Measurements from ENCODE around the gene NHLRC2.
"Not testable (repeated sequence)": the region's sequence is repeated elsewhere in the genome, so short reads cannot be mapped to it uniquely, and the experiment has no call there.

Gene NHLRC2

DNA sequence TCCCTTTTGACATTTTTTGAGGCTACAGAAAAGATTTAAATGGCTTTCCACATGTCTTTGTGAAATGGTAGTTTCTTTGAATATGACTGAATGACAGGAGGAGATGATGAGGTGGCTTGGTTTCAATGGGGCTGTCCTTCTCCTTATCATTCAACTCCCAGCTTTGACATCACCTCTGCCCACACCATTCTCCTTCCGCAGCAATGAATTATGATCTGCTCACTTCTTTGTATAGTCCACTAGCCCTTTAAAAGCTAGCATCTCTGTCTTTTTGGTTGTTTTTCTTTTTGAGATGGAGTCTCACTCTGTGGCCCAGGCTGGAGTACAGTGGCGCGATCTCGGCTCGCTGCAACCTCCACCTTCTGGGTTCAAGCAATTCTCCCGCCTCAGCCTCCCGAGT is 32.3 kb upstream of the NHLRC2 start:
- TF ChIP-seq, protein P1, sequence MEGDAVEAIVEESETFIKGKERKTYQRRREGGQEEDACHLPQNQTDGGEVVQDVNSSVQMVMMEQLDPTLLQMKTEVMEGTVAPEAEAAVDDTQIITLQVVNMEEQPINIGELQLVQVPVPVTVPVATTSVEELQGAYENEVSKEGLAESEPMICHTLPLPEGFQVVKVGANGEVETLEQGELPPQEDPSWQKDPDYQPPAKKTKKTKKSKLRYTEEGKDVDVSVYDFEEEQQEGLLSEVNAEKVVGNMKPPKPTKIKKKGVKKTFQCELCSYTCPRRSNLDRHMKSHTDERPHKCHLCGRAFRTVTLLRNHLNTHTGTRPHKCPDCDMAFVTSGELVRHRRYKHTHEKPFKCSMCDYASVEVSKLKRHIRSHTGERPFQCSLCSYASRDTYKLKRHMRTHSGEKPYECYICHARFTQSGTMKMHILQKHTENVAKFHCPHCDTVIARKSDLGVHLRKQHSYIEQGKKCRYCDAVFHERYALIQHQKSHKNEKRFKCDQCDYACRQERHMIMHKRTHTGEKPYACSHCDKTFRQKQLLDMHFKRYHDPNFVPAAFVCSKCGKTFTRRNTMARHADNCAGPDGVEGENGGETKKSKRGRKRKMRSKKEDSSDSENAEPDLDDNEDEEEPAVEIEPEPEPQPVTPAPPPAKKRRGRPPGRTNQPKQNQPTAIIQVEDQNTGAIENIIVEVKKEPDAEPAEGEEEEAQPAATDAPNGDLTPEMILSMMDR (IDR thresholded peaks at IDR 0.05; ENCODE audit: low read depth, low read length, missing control alignments) = no peak

DNA sequence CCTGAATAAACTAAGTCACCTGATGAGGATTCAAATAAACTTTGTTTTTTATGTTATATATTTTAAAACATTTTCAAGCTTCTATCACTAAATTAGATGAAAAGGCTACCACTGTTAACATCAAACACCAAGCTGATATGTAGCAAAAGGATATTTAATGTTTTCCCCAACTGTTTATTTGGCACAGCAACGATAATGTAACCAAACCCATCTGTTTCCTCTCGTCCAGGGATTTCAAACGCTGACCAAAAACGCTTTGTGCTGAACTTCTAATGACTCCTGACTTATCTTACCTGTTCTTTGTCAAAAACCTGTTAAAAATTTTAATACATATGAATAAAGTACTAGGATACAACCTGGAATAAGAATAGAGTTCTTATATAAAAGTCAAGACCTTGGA is 31.1 kb upstream of the NHLRC2 start:
- no peak overlapping the region for H3K4me3 ChIP-seq (ENCODE audit: low read depth, low read length)
- DNase-seq (ENCODE audit: low read depth) = no peak
- in situ Hi-C loops (cut with HindIII; ENCODE audit: low sequenced_read_pairs) = loop anchor here (25.0 kb wide), 1 partner anchor 289 kb away; no protein-coding TSS in a partner anchor
- TF ChIP-seq, protein P1 (IDR thresholded peaks at IDR 0.05; ENCODE audit: low read depth, low read length, missing control alignments) = no peak

More for the DNA sequence above, 32.3 kb upstream of the NHLRC2 start:
- DNase-seq (ENCODE audit: low read depth) = no peak
- in situ Hi-C loops (cut with HindIII; ENCODE audit: low sequenced_read_pairs) = loop anchor here (25.0 kb wide), 1 partner anchor 290 kb away; no protein-coding TSS in a partner anchor
- no peak overlapping the region for H3K4me3 ChIP-seq (ENCODE audit: low read depth, low read length)

DNA sequence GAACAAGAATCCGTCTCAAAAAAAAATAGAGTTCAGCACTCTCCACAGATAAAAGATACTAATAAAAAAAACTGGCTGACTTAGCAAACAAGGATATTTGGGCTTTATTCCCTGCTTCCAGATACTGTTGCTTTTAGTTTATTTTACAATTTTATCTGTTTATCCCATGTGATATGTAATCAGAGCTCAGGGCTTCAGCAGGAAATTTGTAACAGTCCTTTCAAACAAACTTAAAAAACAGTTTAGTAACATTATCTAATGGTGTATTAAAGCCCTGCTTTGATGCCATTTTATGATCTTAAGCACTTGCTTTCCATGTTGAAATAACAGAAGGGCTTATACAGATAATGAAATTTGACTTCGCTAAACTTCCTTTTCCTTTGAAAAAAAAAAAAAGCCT is 28.7 kb upstream of the NHLRC2 start:
- no peak overlapping the region for H3K4me3 ChIP-seq (ENCODE audit: low read depth, low read length)
- in situ Hi-C loops (cut with HindIII; ENCODE audit: low sequenced_read_pairs) = no loop called here
- DNase-seq (ENCODE audit: low read depth) = no peak
- TF ChIP-seq, protein P1 (IDR thresholded peaks at IDR 0.05; ENCODE audit: low read depth, low read length, missing control alignments) = no peak

DNA sequence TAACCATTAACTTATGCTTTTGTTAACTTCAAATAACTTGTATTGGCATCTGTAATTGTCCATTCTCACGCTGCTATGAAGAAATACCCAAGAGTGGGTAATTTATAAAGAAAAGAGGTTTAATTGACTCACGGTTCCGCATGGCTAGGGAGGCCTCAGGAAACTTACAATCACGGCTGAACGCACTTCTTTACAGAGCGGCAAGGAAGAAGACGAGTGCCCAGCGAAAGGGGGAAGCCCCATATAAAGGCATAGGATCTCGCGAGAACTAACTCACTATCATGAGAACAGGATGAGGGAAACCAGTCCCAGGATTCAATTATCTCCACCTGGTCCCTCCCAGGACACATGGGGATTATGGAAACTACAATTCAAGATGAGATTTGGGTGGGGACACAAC is 25.9 kb upstream of the NHLRC2 start:
- in situ Hi-C loops (cut with HindIII; ENCODE audit: low sequenced_read_pairs) = not testable (repeated sequence)

DNA sequence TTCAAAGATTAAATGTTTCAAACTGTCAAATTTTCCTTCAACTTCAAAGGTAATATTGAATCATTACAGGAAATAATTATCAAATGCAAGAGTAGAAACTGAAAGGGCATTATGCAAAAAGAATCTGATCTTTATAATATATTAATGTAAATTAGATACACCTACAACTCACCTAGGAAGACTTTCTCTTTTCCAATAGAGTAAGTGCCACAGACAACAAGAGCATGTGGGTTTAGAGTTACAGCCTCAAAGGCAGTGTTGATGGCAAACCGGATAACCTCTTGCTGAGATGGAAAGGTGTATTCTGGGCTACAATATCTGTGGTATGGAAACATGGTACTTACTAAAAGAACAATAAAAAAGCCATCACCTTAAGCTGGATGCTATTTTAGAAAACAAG is 12.3 kb upstream of the NHLRC2 start:
- in situ Hi-C loops (cut with HindIII; ENCODE audit: low sequenced_read_pairs) = no loop called here
- TF ChIP-seq, protein P1 (IDR thresholded peaks at IDR 0.05; ENCODE audit: low read depth, low read length, missing control alignments) = no peak
- DNase-seq (ENCODE audit: low read depth) = no peak
- H3K4me3 ChIP-seq (ENCODE audit: low read depth, low read length) = no peak overlapping the region

More for the DNA sequence above, 25.9 kb upstream of the NHLRC2 start:
- DNase-seq (ENCODE audit: low read depth); H3K4me3 ChIP-seq (ENCODE audit: low read depth, low read length): not testable (repeated sequence)

DNA sequence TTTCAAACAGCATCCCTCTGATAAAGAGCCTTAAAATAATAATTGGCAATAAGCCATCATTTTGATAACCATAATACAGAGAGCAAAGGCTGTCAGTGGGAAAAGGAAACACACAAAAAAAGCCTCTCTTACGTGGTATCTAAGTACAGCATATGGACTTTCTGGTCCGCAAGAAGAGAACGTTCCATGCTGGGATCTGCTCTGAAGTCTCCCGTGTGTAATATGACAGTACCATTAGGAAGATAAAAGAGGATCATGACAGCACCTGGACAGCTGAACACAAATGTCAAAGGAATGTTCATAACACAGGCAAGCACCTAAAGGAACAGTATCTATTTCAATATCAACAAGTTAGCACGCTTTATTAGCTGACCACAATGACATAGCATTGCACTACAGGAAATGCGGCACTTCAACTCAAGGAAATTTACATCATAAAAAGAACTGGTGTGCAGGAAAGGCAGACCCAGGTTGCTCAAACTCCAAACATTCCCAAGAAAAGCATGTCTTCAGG is 10.4 kb upstream of the NHLRC2 start:
- H3K4me3 ChIP-seq (ENCODE audit: low read depth, low read length) = no peak overlapping the region
- in situ Hi-C loops (cut with HindIII; ENCODE audit: low sequenced_read_pairs) = no loop called here
- no peak for DNase-seq (ENCODE audit: low read depth)
- TF ChIP-seq, protein P1 (IDR thresholded peaks at IDR 0.05; ENCODE audit: low read depth, low read length, missing control alignments) = no peak

DNA sequence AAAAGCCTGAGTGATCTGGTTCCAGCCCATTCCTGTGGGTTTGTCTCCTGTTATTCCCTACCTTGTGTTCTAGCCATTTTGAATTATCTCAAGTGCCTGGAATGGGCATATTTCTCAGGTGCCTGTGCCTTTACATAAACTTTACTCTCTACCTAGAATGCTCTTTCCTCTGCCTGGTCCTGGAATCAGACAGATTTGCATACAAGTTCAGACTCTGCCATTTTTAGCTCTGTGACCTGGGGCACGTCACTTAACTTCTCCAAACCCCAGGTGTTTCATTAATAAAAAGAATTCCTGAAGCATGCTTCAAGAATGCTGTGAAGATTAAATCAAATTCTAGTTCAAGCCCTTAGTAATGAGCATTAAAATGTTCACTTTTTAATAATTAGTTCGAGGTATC is 8.4 kb upstream of the NHLRC2 start:
- in situ Hi-C loops (cut with HindIII; ENCODE audit: low sequenced_read_pairs) = no loop called here
- TF ChIP-seq, protein P1 (IDR thresholded peaks at IDR 0.05; ENCODE audit: low read depth, low read length, missing control alignments) = no peak
- no peak overlapping the region for H3K4me3 ChIP-seq (ENCODE audit: low read depth, low read length)
- no peak for DNase-seq (ENCODE audit: low read depth)

Measured in astrocyte of the cerebellum (primary cell).